ENCODE measurements around the gene ECHDC3. TPM values are rescaled to one million over a fixed set of nuclear protein-coding genes. Genes with fewer than 3 reads are reported as not detected.
A peak's percentile ranks its signal among the peaks of the same experiment; 100 is the strongest.

Gene ECHDC3
- polyA plus RNA-seq, 1 of the 3 experiments (the other 2 are of a cell fraction) = 13.5 TPM

- no peaks in the 10 kb centered on the region for H3K79me2 ChIP-seq (ENCODE audit: insufficient read depth)
- H3K27me3 ChIP-seq (ENCODE audit: insufficient read depth) = no peaks in the 10 kb centered on the region
- TF ChIP-seq CTCF (IDR thresholded peaks at IDR 0.05) (peak; percentile 78), RAD21 (IDR thresholded peaks at IDR 0.05; ENCODE audit: low read length) (peak; percentile 73), SMC3 (IDR thresholded peaks at IDR 0.05; ENCODE audit: low read depth, low read length) (peak; percentile 55)
- TF ChIP-seq, protein P1, sequence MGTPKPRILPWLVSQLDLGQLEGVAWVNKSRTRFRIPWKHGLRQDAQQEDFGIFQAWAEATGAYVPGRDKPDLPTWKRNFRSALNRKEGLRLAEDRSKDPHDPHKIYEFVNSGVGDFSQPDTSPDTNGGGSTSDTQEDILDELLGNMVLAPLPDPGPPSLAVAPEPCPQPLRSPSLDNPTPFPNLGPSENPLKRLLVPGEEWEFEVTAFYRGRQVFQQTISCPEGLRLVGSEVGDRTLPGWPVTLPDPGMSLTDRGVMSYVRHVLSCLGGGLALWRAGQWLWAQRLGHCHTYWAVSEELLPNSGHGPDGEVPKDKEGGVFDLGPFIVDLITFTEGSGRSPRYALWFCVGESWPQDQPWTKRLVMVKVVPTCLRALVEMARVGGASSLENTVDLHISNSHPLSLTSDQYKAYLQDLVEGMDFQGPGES (IDR thresholded peaks at IDR 0.05; ENCODE audit: low read depth, low read length) = no peak
- no peaks in the 10 kb centered on the region for H3K4me1 ChIP-seq (ENCODE audit: control insufficient read depth in 1 of 2, insufficient read depth in 2 of 2, low read depth in 1 of 2, low read length in 1 of 2)
- ChIA-PET POLR2A (no interaction called here), CTCF (interaction anchor here (0.6 to 3.9 kb wide), 44 partner anchors 8 to 397 kb away, joined by 3 to 57 read pairs (median 4); no protein-coding TSS in a partner anchor)
- H4K20me1 ChIP-seq (ENCODE audit: insufficient read depth) = no peaks in the 10 kb centered on the region
- H2AFZ ChIP-seq (ENCODE audit: low read depth) = no peak overlapping the region
- no peaks in the 10 kb centered on the region for H3K9me3 ChIP-seq
- H3F3A ChIP-seq (replicated peaks; ENCODE audit: insufficient read depth) = no peaks in the 10 kb centered on the region
- no peak overlapping the region for H3K9ac ChIP-seq
- WGBS (ENCODE audit: low lambda C conversion rate) = 60% methylated on average over 17 of the region's 18 CpGs
- no peak overlapping the region for H3K27ac ChIP-seq (ENCODE audit: low read depth in 2 of 2, low read length in 1 of 2)
- no peak overlapping the region for H3K4me3 ChIP-seq (ENCODE audit: low read depth in 2 of 2, low read length in 1 of 2)
- no peak overlapping the region for H3K4me2 ChIP-seq
- no peaks in the 10 kb centered on the region for H3K36me3 ChIP-seq (replicated peaks in 1 of 2; ENCODE audit: control insufficient read depth in 1 of 2, insufficient read depth in 2 of 2, low read length in 1 of 2)
- H3K9me2 ChIP-seq = no peaks in the 10 kb centered on the region
- DNase-seq = peak; percentile 61
Observed at GRCh38 chr10:11782793-11783557, 40.8 kb downstream of the ECHDC3 start.

DNA sequence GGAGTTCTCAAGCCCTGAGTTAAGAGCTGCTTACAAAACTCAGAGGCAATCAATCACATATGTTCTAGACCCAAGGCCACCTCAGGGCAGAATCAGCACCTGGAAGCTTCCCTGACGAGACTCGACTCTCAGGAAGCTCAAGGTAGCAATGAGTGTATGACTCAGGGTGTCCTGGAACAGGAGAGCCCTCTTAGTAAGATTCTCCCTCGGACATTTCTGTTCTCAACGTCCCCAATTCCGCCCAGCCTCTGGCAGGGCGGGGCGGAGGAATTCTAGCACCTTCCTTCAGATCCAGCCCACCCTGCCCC is 41.3 kb downstream of the ECHDC3 start:
- no peak for TF ChIP-seq RFX5 (IDR thresholded peaks at IDR 0.05; ENCODE audit: low read length)
- TF ChIP-seq NRF1 (IDR thresholded peaks at IDR 0.05; ENCODE audit: low read depth, low read length) = no peak
- no peak for TF ChIP-seq SMC3 (IDR thresholded peaks at IDR 0.05; ENCODE audit: low read depth, low read length)
- no peak for TF ChIP-seq FOXM1 (IDR thresholded peaks at IDR 0.05; ENCODE audit: low read depth)
- no peak for TF ChIP-seq FOSL2 (IDR thresholded peaks at IDR 0.05; ENCODE audit: borderline replicate concordance, low read depth)
- TF ChIP-seq RAD21 (IDR thresholded peaks at IDR 0.05; ENCODE audit: low read length) = no peak
- no peak for TF ChIP-seq FOXJ3 (CRISPR knock-in tag; IDR thresholded peaks at IDR 0.05)
- no peak for TF ChIP-seq TAF1 (IDR thresholded peaks at IDR 0.05; ENCODE audit: borderline replicate concordance, low read depth, low read length)
- TF ChIP-seq JUND (IDR thresholded peaks at IDR 0.05) = no peak
- TF ChIP-seq ELF1 (IDR thresholded peaks at IDR 0.05) = no peak
- no peak for TF ChIP-seq TEAD4 (IDR thresholded peaks at IDR 0.05; ENCODE audit: borderline replicate concordance, insufficient read depth)
- TF ChIP-seq MXI1 (IDR thresholded peaks at IDR 0.05; ENCODE audit: low read depth, low read length) = no peak
- no peak for TF ChIP-seq GATA2 (CRISPR knock-in tag; IDR thresholded peaks at IDR 0.05)
- TF ChIP-seq, protein P2, sequence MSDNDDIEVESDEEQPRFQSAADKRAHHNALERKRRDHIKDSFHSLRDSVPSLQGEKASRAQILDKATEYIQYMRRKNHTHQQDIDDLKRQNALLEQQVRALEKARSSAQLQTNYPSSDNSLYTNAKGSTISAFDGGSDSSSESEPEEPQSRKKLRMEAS (IDR thresholded peaks at IDR 0.05; ENCODE audit: low read depth) = no peak
- TF ChIP-seq ZBTB33 (IDR thresholded peaks at IDR 0.05; ENCODE audit: borderline replicate concordance, low read depth) = no peak
- no peak for TF ChIP-seq CHD2 (IDR thresholded peaks at IDR 0.05; ENCODE audit: low read length, partially characterized antibody)
- TF ChIP-seq CTCF (IDR thresholded peaks at IDR 0.05) = no peak
- no peak for TF ChIP-seq TCF12 (IDR thresholded peaks at IDR 0.05)
- no peak for TF ChIP-seq GABPA (IDR thresholded peaks at IDR 0.05; ENCODE audit: low read depth)
- no peak for TF ChIP-seq RCOR1 (IDR thresholded peaks at IDR 0.05; ENCODE audit: low read length)
- Histone ChIP-seq H3K9me3 (no peaks in the 10 kb centered on the region), H3K79me2 (ENCODE audit: insufficient read depth) (no peaks in the 10 kb centered on the region), H4K20me1 (ENCODE audit: insufficient read depth) (no peaks in the 10 kb centered on the region), H3K4me3 (ENCODE audit: low read depth in 2 of 2, low read length in 1 of 2) (no peak overlapping the region), H3K4me1 (ENCODE audit: control insufficient read depth in 1 of 2, insufficient read depth in 2 of 2, low read depth in 1 of 2, low read length in 1 of 2) (no peaks in the 10 kb centered on the region), H3K27me3 (ENCODE audit: insufficient read depth) (no peaks in the 10 kb centered on the region), H3K4me2 (no peak overlapping the region), H3K9me2 (no peaks in the 10 kb centered on the region), H2AFZ (ENCODE audit: low read depth) (no peak overlapping the region), H3F3A (replicated peaks; ENCODE audit: insufficient read depth) (no peaks in the 10 kb centered on the region), H3K27ac (ENCODE audit: low read depth in 2 of 2, low read length in 1 of 2) (no peak overlapping the region), H3K36me3 (replicated peaks in 1 of 2; ENCODE audit: control insufficient read depth in 1 of 2, insufficient read depth in 2 of 2, low read length in 1 of 2) (no peaks in the 10 kb centered on the region), H3K9ac (no peak overlapping the region)
- POLR2A ChIA-PET = no interaction called here
- CTCF ChIA-PET = interaction anchor here (0.7 to 3.9 kb wide), 22 partner anchors 9 to 310 kb away, joined by 3 to 57 read pairs (median 7); no protein-coding TSS in a partner anchor
- no peak for DNase-seq
- 57% methylated on average over 5 of the region's 7 CpGs for WGBS (ENCODE audit: low lambda C conversion rate)

Data from SK-N-SH (cell line).